ENCODE data around the gene ANKUB1. TPM values are rescaled to one million over a fixed set of nuclear protein-coding genes. Genes with fewer than 3 reads are reported as not detected.

Gene ANKUB1
- total RNA-seq, 1 experiment from 2014 or later, result not detected

DNA sequence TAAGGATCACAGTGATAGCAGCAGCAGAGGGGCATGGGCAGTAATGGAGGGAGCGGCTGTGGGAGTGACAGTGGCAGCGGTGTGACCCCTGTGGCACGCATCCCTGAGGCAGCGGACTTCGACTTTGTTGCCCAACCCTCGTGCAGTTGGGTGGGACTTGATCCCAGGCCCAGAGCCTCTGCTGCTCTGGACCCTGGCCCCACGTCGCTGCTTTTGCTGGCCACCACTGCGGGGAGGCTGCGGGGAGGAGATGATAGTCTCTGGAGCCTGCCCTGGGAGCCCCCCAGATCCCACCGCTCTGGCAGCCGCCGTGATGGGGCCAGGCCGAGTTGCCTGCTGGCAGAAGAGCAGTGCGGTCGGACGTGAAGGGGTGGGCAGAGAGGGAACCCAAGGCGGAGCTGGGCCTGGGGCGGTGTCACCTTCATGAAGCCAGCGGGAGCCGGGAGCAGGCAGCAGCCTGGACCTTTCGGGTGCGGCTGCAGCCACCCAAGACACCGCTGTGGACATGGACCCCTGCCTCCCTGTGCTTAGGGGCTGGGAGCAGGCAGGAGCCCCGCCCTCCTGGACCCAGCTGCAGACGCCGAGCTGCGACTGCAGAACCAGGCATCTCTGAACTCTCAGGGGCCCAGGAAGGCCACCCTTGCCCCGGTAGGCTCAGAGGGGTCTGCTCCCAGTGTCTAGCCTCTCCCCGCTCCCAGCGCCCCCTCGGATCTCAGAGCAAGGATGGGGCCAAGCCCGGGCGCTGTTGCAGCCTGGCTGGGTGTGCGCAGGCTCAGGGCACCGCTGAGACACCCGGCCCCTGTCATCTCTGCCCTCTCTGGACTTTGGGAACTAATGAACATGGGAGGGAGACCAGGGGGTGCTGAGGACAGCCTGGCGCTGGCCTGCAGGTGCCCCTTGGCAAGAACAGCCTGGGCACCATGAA, 78.4 kb downstream of the ANKUB1 start:
- ChIA-PET POLR2A (no interaction called here), CTCF (interaction anchor here (1.2 kb wide), 1 partner anchor 52 kb away, joined by 4 read pairs; no protein-coding TSS in a partner anchor)
- Mint-ChIP-seq H3K27ac (ENCODE audit: unreplicated experiment) (peak overlapping the region; percentile 28), H3K4me3 (ENCODE audit: unreplicated experiment) (no peak overlapping the region), H3K4me1 (ENCODE audit: low read depth, unreplicated experiment) (no peaks in the 10 kb centered on the region), H3K27me3 (ENCODE audit: insufficient read depth, unreplicated experiment) (no peaks in the 10 kb centered on the region), H3K9me3 (ENCODE audit: unreplicated experiment) (no peaks in the 10 kb centered on the region), H3K36me3 (ENCODE audit: insufficient read depth, unreplicated experiment) (no peaks in the 10 kb centered on the region)
- BruUV-seq (replicated peaks), result no TSS peak
- intact Hi-C loops (cut with micrococcal nuclease; ENCODE audit: unreplicated experiment), result no loop called here
- no peak overlapping the region for H3K4me3 ChIP-seq (ENCODE audit: low read depth, low read length)
- peak in 1 of 2 experiments; percentile 30 for DNase-seq
- no peaks in the 10 kb centered on the region for H3K4me1 ChIP-seq
- TF ChIP-seq, protein P1, sequence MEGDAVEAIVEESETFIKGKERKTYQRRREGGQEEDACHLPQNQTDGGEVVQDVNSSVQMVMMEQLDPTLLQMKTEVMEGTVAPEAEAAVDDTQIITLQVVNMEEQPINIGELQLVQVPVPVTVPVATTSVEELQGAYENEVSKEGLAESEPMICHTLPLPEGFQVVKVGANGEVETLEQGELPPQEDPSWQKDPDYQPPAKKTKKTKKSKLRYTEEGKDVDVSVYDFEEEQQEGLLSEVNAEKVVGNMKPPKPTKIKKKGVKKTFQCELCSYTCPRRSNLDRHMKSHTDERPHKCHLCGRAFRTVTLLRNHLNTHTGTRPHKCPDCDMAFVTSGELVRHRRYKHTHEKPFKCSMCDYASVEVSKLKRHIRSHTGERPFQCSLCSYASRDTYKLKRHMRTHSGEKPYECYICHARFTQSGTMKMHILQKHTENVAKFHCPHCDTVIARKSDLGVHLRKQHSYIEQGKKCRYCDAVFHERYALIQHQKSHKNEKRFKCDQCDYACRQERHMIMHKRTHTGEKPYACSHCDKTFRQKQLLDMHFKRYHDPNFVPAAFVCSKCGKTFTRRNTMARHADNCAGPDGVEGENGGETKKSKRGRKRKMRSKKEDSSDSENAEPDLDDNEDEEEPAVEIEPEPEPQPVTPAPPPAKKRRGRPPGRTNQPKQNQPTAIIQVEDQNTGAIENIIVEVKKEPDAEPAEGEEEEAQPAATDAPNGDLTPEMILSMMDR (IDR thresholded peaks at IDR 0.05; ENCODE audit: insufficient read depth in 1 of 2, low read depth in 1 of 2, low read length in 1 of 2, severe bottlenecking in 1 of 2, unreplicated experiment in 1 of 2), result no peak
- H3K9me3 ChIP-seq, result no peaks in the 10 kb centered on the region
- H3K36me3 ChIP-seq (ENCODE audit: control insufficient read depth, insufficient read depth, low read length), result no peaks in the 10 kb centered on the region
- no peaks in the 10 kb centered on the region for H3K27me3 ChIP-seq (replicated peaks; ENCODE audit: control insufficient read depth, insufficient read depth, low read length)

Other genes starting within 250 kb of the ANKUB1 start
- 16.2 and 19.1 TPM in 2 replicates for gene WWTR1, start 134.5 kb downstream of the ANKUB1 start, total RNA-seq (2022)
- gene COMMD2, start 40.1 kb downstream of the ANKUB1 start, total RNA-seq (2022), result 42.6 and 43.3 TPM in 2 replicates
- gene RNF13, start 20.7 kb upstream of the ANKUB1 start, total RNA-seq (2022), result 35.6 and 44.2 TPM in 2 replicates
- gene PFN2, start 178.3 kb upstream of the ANKUB1 start, total RNA-seq (2022), result 39.3 and 45.9 TPM in 2 replicates

Data from Caco-2 (cell line).